ENCODE data around the gene RELN. TPM values are rescaled to one million over a fixed set of nuclear protein-coding genes. Genes with fewer than 3 reads are reported as not detected.

The RELN gene
- total RNA-seq, 6 donors from 2014 or later: 1.1 to 3.6 (median 2.6) TPM; not detected in 1

GRCh38 chr7:103447073-103447960, 542.1 kb downstream of the RELN start:
- DNase-seq (peak in 1 of 2 donors; percentile 42), ATAC-seq (ENCODE audit: low FRiP score in 2 of 2) (peak; percentile 73 to 82)
- peak in 5 of 6 experiments; percentile 19 to 40 (median 28) for TF ChIP-seq CTCF (IDR thresholded peaks at IDR 0.05)
- no peak for TF ChIP-seq POLR2AphosphoS5 (IDR thresholded peaks at IDR 0.05)
- TF ChIP-seq POLR2A (IDR thresholded peaks at IDR 0.05): no peak
- no peaks in the 10 kb centered on the region for H3K9me3 ChIP-seq
- WGBS, 2 donors: 15% methylated on average over 17 of the region's 17 CpGs
- H3K27me3 ChIP-seq: peaks cover 0 to 12% (median 5%) of the 10 kb centered on the region in 4 donors
- H3K27ac ChIP-seq: no peak overlapping the region
- H3K4me1 ChIP-seq: peaks cover 11 to 24% (median 12%) of the 10 kb centered on the region in 4 donors
- H3K36me3 ChIP-seq: no peaks in the 10 kb centered on the region
- H3K4me3 ChIP-seq: no peak overlapping the region

GRCh38 chr7:103446049-103446520, 543.4 kb downstream of the RELN start, which contains the start of gene SLC26A5:
TSS of gene SLC26A5 (minus strand) at chr7:103446207. CDS start at chr7:103421514, 24,693 bp downstream.
- peak; percentile 73 to 85 for ATAC-seq (ENCODE audit: low FRiP score in 2 of 2)
- peak in 1 of 4 donors; percentile 45 for TF ChIP-seq POLR2A (IDR thresholded peaks at IDR 0.05)
- TF ChIP-seq POLR2AphosphoS5 (IDR thresholded peaks at IDR 0.05): no peak
- H3K27me3 ChIP-seq: peaks cover 0 to 12% (median 5%) of the 10 kb centered on the region in 4 donors
- peaks cover 11 to 24% (median 12%) of the 10 kb centered on the region in 4 donors for H3K4me1 ChIP-seq
- DNase-seq: peak; percentile 71 to 92
- WGBS, 2 donors: 10 to 11% methylated on average over 6 to 11 of the region's 54 CpGs
- H3K36me3 ChIP-seq: no peaks in the 10 kb centered on the region
- H3K27ac ChIP-seq: peak within 1 kb of the TSS in 2 of 4 donors; percentile 30 to 57
- no peaks in the 10 kb centered on the region for H3K9me3 ChIP-seq
- peak within 1 kb of the TSS; percentile 16 to 51 (median 47) for H3K4me3 ChIP-seq

GRCh38 chr7:103445228-103446048, 544.0 kb downstream of the RELN start:
- ATAC-seq (ENCODE audit: low FRiP score in 2 of 2): peak; percentile 58 to 63
- TF ChIP-seq EP300 (IDR thresholded peaks at IDR 0.05): no peak
- no peak for TF ChIP-seq POLR2A (IDR thresholded peaks at IDR 0.05)
- TF ChIP-seq POLR2AphosphoS5 (IDR thresholded peaks at IDR 0.05): no peak
- TF ChIP-seq CTCF (IDR thresholded peaks at IDR 0.05): no peak
- peak overlapping the region in 2 of 4 donors; percentile 30 to 57 for H3K27ac ChIP-seq
- H3K9me3 ChIP-seq: no peaks in the 10 kb centered on the region
- H3K36me3 ChIP-seq: no peaks in the 10 kb centered on the region
- peak in 1 of 2 donors; percentile 77 for DNase-seq
- H3K4me1 ChIP-seq: peaks cover 11 to 24% (median 12%) of the 10 kb centered on the region in 4 donors
- 10 to 11% methylated on average over 25 to 48 of the region's 48 CpGs for WGBS, 2 donors
- peaks cover 0 to 12% (median 5%) of the 10 kb centered on the region in 4 donors for H3K27me3 ChIP-seq
- H3K4me3 ChIP-seq: peak overlapping the region; percentile 16 to 51 (median 47)

DNA sequence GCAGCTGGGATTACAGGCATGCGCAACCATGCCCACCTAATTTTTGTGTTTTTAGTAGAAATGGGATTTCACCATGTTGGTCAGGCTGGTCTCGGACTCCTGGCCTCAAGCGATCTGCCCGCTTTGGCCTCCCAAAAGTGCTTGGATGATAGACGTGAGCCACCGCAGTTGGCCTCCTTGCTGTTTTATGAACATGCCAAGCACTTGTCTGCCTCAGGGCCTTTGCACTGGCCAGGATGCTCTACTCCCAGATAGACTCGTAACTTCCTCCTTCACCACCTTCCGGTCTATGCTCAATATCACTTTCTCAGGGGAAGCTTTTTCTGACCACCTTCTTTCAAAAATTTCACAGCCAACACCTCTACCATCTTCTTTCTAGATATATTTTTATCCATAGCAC, 549.8 kb downstream of the RELN start:
- Histone ChIP-seq H3K9me3 (no peaks in the 10 kb centered on the region), H3K27me3 (no peaks in the 10 kb centered on the region), H3K27ac (no peak overlapping the region), H3K4me3 (no peak overlapping the region), H3K36me3 (no peaks in the 10 kb centered on the region), H3K4me1 (no peaks in the 10 kb centered on the region)
- ATAC-seq (ENCODE audit: low FRiP score in 2 of 2): no peak
- DNase-seq: no peak
- WGBS, 2 donors: 86 to 97% methylated on average over 8 of the region's 8 CpGs
- TF ChIP-seq POLR2AphosphoS5 (IDR thresholded peaks at IDR 0.05) (no peak), POLR2A (IDR thresholded peaks at IDR 0.05) (no peak), CTCF (IDR thresholded peaks at IDR 0.05) (no peak), EP300 (IDR thresholded peaks at IDR 0.05) (no peak)

- Histone ChIP-seq H3K4me1 (no peaks in the 10 kb centered on the region), H3K27me3 (no peaks in the 10 kb centered on the region), H3K36me3 (no peaks in the 10 kb centered on the region), H3K9me3 (no peaks in the 10 kb centered on the region), H3K27ac (no peak overlapping the region), H3K4me3 (no peak overlapping the region)
- 32 to 93% methylated on average over 1 of the region's 1 CpG for WGBS, 2 donors
- no peak for DNase-seq
- no peak for ATAC-seq (ENCODE audit: low FRiP score in 2 of 2)
- no peak for TF ChIP-seq EP300 (IDR thresholded peaks at IDR 0.05)
- TF ChIP-seq POLR2AphosphoS5 (IDR thresholded peaks at IDR 0.05): no peak
- no peak for TF ChIP-seq CTCF (IDR thresholded peaks at IDR 0.05)
These were observed 551.8 kb downstream of the RELN start for GRCh38 chr7:103437623-103438022.
